Liver (tissue), 3 donors: Measurements from ENCODE around the gene CDC14A.
A peak's percentile ranks its signal among the peaks of the same experiment; 100 is the strongest.

Source experiments
- EGR1 ChIP-seq, 2 donors: IDR thresholded peaks; 2 replicates each; pipeline ENCODE4 v1.6.1; 2016 to 2018; ENCODE audit warnings: antibody characterized with exemption in 2 of 2, low read depth in 2 of 2
- GABPA ChIP-seq, 2 donors: IDR thresholded peaks in 1 of 2; conservative IDR thresholded peaks in 1 of 2; 2 replicates each; pipeline ENCODE4 v1.6.1; 2016; ENCODE audit warnings: antibody characterized with exemption in 2 of 2, mild to moderate bottlenecking in 1 of 2, moderate library complexity in 1 of 2
- HNF4A ChIP-seq, 2 donors: conservative IDR thresholded peaks; 2 replicates each; pipeline ENCODE4 v1.6.1; 2016; ENCODE audit warnings: antibody characterized with exemption in 2 of 2, mild to moderate bottlenecking in 2 of 2
- JUND ChIP-seq, 2 donors: IDR thresholded peaks; 2 replicates each; pipeline ENCODE4 v1.6.1; 2016; ENCODE audit warnings: antibody characterized with exemption in 2 of 2
- RAD21 ChIP-seq, 2 donors: IDR thresholded peaks; 2 replicates each; pipeline ENCODE4 v1.6.1; 2016; ENCODE audit warnings: antibody characterized with exemption in 2 of 2, mild to moderate bottlenecking in 2 of 2
- SP1 ChIP-seq: IDR thresholded peaks from 2 replicates; pipeline ENCODE4 v1.6.1; 2018; ENCODE audit warnings: antibody characterized with exemption, mild to moderate bottlenecking
- TAF1 ChIP-seq: conservative IDR thresholded peaks from 2 replicates; pipeline ENCODE4 v1.6.1; 2016; ENCODE audit warnings: antibody characterized with exemption, mild to moderate bottlenecking
- YY1 ChIP-seq: IDR thresholded peaks from 2 replicates; pipeline ENCODE4 v1.6.1; 2016; ENCODE audit warnings: antibody characterized with exemption, mild to moderate bottlenecking
- TF ChIP-seq, protein P1 (sequence below): fragments of 150-350 bp; IDR thresholded peaks from 2 replicates; pipeline ENCODE4 v1.5.1; 2017; ENCODE audit warnings: improper control_type of control experiment, low read depth, low read length; ENCODE audit not compliant: missing input control
- TF ChIP-seq, protein P2 (sequence below): IDR thresholded peaks from 2 replicates; pipeline ENCODE4 v1.6.1; 2016; ENCODE audit warnings: antibody characterized with exemption, mild to moderate bottlenecking
- TF ChIP-seq, protein P3 (sequence below): IDR thresholded peaks from 2 replicates; pipeline ENCODE4 v1.6.1; 2016; ENCODE audit warnings: antibody characterized with exemption
- TF ChIP-seq, protein P4 (sequence below): IDR thresholded peaks from 2 replicates; pipeline ENCODE4 v1.6.1; 2016; ENCODE audit warnings: antibody characterized with exemption
- TF ChIP-seq, protein P5 (sequence below): IDR thresholded peaks from 2 replicates; pipeline ENCODE4 v1.6.1; 2016; ENCODE audit warnings: antibody characterized with exemption
- donor health status: healthy.
- donor health status: healthy.

DNA sequence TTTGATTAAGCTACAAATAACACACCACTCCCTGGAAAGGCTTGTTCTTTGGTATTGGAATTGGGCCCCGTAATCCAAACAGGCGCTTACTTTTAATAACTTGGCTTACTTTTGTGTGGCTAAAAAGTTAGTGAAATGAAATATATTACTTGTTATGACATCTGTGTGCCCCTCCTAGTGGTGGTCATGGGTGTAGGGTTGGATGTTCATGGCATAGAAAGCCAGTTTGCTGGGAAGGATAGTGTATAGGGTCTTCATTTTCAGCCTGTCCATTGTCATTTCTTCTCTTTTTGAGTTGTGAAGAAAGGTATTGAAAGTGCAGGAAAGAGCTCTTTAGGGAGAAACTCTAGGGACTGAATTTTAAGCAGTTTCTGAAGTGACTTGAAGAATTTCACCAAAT is 5.9 kb downstream of the CDC14A start:
- no peak for TF ChIP-seq HNF4A (conservative IDR thresholded peaks at IDR 0.05)
- no peak for TF ChIP-seq EGR1 (IDR thresholded peaks at IDR 0.05; ENCODE audit: low read depth in 2 of 2)
- TF ChIP-seq, protein P1, sequence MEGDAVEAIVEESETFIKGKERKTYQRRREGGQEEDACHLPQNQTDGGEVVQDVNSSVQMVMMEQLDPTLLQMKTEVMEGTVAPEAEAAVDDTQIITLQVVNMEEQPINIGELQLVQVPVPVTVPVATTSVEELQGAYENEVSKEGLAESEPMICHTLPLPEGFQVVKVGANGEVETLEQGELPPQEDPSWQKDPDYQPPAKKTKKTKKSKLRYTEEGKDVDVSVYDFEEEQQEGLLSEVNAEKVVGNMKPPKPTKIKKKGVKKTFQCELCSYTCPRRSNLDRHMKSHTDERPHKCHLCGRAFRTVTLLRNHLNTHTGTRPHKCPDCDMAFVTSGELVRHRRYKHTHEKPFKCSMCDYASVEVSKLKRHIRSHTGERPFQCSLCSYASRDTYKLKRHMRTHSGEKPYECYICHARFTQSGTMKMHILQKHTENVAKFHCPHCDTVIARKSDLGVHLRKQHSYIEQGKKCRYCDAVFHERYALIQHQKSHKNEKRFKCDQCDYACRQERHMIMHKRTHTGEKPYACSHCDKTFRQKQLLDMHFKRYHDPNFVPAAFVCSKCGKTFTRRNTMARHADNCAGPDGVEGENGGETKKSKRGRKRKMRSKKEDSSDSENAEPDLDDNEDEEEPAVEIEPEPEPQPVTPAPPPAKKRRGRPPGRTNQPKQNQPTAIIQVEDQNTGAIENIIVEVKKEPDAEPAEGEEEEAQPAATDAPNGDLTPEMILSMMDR, result peak; percentile 20
- no peak for TF ChIP-seq SP1
- TF ChIP-seq TAF1, result no peak
- TF ChIP-seq JUND (IDR thresholded peaks at IDR 0.05), result no peak
- TF ChIP-seq, protein P2, sequence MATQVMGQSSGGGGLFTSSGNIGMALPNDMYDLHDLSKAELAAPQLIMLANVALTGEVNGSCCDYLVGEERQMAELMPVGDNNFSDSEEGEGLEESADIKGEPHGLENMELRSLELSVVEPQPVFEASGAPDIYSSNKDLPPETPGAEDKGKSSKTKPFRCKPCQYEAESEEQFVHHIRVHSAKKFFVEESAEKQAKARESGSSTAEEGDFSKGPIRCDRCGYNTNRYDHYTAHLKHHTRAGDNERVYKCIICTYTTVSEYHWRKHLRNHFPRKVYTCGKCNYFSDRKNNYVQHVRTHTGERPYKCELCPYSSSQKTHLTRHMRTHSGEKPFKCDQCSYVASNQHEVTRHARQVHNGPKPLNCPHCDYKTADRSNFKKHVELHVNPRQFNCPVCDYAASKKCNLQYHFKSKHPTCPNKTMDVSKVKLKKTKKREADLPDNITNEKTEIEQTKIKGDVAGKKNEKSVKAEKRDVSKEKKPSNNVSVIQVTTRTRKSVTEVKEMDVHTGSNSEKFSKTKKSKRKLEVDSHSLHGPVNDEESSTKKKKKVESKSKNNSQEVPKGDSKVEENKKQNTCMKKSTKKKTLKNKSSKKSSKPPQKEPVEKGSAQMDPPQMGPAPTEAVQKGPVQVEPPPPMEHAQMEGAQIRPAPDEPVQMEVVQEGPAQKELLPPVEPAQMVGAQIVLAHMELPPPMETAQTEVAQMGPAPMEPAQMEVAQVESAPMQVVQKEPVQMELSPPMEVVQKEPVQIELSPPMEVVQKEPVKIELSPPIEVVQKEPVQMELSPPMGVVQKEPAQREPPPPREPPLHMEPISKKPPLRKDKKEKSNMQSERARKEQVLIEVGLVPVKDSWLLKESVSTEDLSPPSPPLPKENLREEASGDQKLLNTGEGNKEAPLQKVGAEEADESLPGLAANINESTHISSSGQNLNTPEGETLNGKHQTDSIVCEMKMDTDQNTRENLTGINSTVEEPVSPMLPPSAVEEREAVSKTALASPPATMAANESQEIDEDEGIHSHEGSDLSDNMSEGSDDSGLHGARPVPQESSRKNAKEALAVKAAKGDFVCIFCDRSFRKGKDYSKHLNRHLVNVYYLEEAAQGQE, result no peak
- TF ChIP-seq GABPA (IDR thresholded peaks at IDR 0.05 in 1 of 2, conservative IDR thresholded peaks at IDR 0.05 in 1 of 2), result no peak
- peak; percentile 35 to 53 for TF ChIP-seq RAD21 (IDR thresholded peaks at IDR 0.05)
- TF ChIP-seq, protein P3, sequence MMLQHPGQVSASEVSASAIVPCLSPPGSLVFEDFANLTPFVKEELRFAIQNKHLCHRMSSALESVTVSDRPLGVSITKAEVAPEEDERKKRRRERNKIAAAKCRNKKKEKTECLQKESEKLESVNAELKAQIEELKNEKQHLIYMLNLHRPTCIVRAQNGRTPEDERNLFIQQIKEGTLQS, result no peak
- no peak for TF ChIP-seq YY1
- TF ChIP-seq, protein P4, sequence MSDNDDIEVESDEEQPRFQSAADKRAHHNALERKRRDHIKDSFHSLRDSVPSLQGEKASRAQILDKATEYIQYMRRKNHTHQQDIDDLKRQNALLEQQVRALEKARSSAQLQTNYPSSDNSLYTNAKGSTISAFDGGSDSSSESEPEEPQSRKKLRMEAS, result no peak
- TF ChIP-seq, protein P5, sequence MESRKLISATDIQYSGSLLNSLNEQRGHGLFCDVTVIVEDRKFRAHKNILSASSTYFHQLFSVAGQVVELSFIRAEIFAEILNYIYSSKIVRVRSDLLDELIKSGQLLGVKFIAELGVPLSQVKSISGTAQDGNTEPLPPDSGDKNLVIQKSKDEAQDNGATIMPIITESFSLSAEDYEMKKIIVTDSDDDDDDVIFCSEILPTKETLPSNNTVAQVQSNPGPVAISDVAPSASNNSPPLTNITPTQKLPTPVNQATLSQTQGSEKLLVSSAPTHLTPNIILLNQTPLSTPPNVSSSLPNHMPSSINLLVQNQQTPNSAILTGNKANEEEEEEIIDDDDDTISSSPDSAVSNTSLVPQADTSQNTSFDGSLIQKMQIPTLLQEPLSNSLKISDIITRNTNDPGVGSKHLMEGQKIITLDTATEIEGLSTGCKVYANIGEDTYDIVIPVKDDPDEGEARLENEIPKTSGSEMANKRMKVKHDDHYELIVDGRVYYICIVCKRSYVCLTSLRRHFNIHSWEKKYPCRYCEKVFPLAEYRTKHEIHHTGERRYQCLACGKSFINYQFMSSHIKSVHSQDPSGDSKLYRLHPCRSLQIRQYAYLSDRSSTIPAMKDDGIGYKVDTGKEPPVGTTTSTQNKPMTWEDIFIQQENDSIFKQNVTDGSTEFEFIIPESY, result no peak
